Right cardiac atrium (tissue), 5 donors: ENCODE data around the gene HMX2. TPM values are rescaled to one million over a fixed set of nuclear protein-coding genes. Genes with fewer than 3 reads are reported as not detected.
A peak's percentile ranks its signal among the peaks of the same experiment; 100 is the strongest.
"Not testable (repeated sequence)": the region's sequence is repeated elsewhere in the genome, so short reads cannot be mapped to it uniquely, and the experiment has no call there.

Experiments
- ATAC-seq, 2 donors: fragments of 200-7000 bp; cut with Tn5 transposase; one replicate each; pipeline versions ENCODE4 v1.8.0 to v1.9.1; 2020; ENCODE audit warnings: moderate library complexity in 2 of 2, mild to moderate bottlenecking in 1 of 2
- DNase-seq, 3 donors: peaks; one replicate each; pipeline ENCODE4 v3.0.0-alpha.2; 2020
- H3K27ac ChIP-seq: one replicate; pipeline ENCODE4 v1.5.1; 2013; ENCODE audit warnings: mild to moderate bottlenecking, low read length, control low read depth, moderate library complexity
- H3K27me3 ChIP-seq: one replicate; pipeline ENCODE4 v1.6.1; 2013; ENCODE audit not compliant: control insufficient read depth, insufficient read depth
- H3K4me1 ChIP-seq: one replicate; pipeline ENCODE4 v1.6.1; 2013; ENCODE audit warnings: low read length; ENCODE audit not compliant: control insufficient read depth, insufficient read depth
- H3K4me3 ChIP-seq: one replicate; pipeline ENCODE4 v1.5.1; 2013; ENCODE audit warnings: low read length, control low read depth
- H3K9me3 ChIP-seq: one replicate; pipeline ENCODE4 v1.6.1; 2013; ENCODE audit warnings: low read length; ENCODE audit not compliant: control insufficient read depth
- WGBS: extraction: QIAGEN DNeasy Blood & Tissue Kit; methylation state at CpG from one replicate; pipeline ENCODE4 v1.1.7; 2013; 5-methylcytosine and 5-hydroxymethylcytosine counted together
- intact Hi-C, 4 donors: fragments of 100-400 bp; cut with DNase I; formaldehyde crosslinking; loops; one replicate each; pipeline versions ENCODE4 v1.11.0 to v1.14.0; 2022 to 2023
- polyA plus RNA-seq: library from polyadenylated mRNA; stranded (reverse); fragments of 200-250 nt; gene quantifications from one replicate; pipeline ENCODE4 v1.2.3, GENCODE V29; 2013
- total RNA-seq, 4 donors: library from RNA; stranded (reverse); fragmentation: NEBNext Ultra II Directional; extraction: Animal tissue kit (Norgen Biotek cat#: 25700); gene quantifications; one replicate each; pipeline ENCODE4 v1.2.1, GENCODE V29; 2021
- donor health status: healthy with polysubstance abuse.
- donor health status: DM: no; HTN: yes; CAD: no.
- donor health status: DM: no; HTN: no; CAD: no.
- donor health status: DM: no; HTN: yes; CAD: no; lungs with severe emphysema.
- donor health status: DM: yes; HTN: yes; CAD: no.

The HMX2 gene
- total and polyA plus RNA-seq, 5 donors, result not detected

DNA sequence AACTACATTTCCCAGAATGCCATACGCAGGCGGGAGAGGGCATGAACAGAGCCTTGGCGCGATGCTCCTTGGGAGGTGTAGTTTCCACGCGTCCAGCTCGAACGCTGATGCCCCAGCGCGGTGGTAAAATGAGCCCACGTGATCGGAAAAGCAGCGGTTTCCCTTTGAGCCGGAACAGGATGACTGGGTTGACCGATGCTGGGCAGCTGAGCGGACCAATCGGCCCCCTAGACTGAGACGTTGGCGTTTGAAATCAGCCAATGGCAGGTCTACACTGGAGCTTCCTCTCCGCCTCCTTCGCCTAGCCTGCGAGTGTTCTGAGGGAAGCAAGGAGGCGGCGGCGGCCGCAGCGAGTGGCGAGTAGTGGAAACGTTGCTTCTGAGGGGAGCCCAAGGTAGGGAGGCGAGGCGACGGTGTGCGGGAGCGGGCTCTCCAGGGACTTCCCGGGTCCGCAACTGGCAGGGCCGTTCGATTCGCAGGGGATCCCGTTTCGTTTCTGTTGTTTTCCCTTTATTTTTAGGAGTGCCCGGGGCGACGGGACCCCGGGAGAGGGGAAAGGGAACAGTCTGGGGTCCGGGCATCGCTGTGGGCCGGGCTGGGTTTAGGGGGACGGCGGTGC, 6.3 kb downstream of the HMX2 start, which contains the start of gene BUB3:
Gene BUB3 (plus strand): TSS at position 311 of the 619 bp plus-strand sequence. CDS start 516 bp downstream, outside the sequence.
- Histone ChIP-seq H3K27me3 (no peaks in the 10 kb centered on the region), H3K27ac (peak within 1 kb of the TSS; percentile 92), H3K9me3 (no peaks in the 10 kb centered on the region), H3K4me3 (peak within 1 kb of the TSS; percentile 91), H3K4me1 (peaks cover 7% of the 10 kb centered on the region)
- DNase-seq (peak; percentile 98 to 99 (median 99)), ATAC-seq (peak; percentile 99 to 100)
- WGBS, result under 1% methylated on average over 50 of the region's 50 CpGs
- intact Hi-C loops, result no loop called here

DNA sequence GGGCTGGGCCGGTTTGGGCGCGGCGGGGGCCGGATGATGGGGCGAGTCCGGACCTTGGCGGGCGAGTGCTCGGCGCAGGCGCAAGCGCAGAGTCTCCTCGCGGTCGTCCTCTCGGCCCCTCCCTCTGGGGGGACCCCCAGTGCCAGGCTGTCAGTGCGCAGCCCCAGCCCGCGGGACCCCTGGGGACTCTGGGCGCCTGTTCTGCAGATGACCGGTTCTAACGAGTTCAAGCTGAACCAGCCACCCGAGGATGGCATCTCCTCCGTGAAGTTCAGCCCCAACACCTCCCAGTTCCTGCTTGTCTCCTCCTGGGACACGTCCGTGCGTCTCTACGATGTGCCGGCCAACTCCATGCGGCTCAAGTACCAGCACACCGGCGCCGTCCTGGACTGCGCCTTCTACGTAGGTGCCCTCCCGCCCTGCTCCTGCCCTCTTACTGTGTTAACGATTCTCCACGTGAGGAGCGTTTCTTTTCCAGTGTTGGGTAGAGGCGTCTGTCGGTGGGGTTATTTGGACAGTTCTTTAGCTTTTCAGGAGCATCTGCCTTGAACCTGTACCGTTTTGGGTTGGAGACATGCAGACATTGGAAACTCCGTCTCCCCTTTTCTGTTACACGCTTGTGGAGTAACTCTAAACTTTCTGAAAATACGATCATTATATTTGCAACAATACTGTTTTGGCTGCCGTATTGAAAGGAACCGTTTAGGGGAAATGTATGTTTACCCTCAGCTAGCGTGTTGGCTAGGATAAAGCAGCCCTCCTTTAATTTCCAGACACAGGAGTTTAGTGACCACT, 7.0 kb downstream of the HMX2 start:
- intact Hi-C loops, result no loop called here
- Histone ChIP-seq H3K9me3 (no peaks in the 10 kb centered on the region), H3K27me3 (no peaks in the 10 kb centered on the region), H3K4me1 (peaks cover 5% of the 10 kb centered on the region), H3K4me3 (peak overlapping the region; percentile 91), H3K27ac (peak overlapping the region; percentile 92)
- 4% methylated on average over 49 of the region's 49 CpGs for WGBS
- DNase-seq (peak; percentile 62 to 86 (median 81)), ATAC-seq (peak; percentile 78 to 83)

DNA sequence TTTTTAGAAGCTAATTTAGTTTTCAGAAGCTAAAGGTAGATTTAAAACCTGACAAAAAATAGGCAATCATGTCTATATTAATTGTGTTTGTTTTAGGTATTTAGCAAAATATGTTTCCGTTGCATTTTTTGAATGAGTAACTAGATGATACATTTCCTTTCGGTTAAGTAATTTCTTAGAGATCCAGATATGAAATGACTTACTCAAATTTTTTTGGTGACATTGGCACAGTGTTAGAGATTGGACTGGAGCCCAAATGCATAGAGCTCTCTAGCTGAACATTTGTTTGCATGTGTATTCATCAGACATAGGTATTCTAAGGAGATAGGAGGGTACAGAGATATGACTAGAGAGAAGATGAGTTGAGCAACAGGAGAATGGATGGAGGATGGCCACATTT, 8.1 kb downstream of the HMX2 start:
- intact Hi-C loops, result no loop called here
- no peaks in the 10 kb centered on the region for H3K27me3 ChIP-seq
- WGBS, result 89% methylated on average over 2 of the region's 2 CpGs
- DNase-seq (no peak), ATAC-seq (no peak)
- no peak overlapping the region for H3K4me3 ChIP-seq
- no peaks in the 10 kb centered on the region for H3K9me3 ChIP-seq
- H3K27ac ChIP-seq, result no peak overlapping the region
- H3K4me1 ChIP-seq, result no peaks in the 10 kb centered on the region

DNA sequence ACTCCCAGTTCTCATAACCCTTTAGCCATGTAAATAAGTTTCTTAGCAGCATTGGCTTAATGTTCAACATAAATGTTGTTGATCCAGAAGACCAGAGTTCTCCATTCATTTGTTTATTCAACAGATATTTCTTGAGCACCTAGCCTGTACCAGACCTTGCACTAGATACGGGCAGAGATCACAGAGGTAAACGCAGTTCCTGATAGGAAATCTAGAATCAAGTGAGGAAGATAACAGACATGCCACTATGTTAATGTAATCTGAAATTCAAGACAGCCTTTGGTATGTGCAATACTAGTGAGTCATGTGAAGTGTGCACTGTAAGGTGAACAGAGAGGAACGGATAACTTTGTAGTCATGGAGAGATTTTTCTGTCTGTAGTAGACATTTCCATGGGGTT, 9.3 kb downstream of the HMX2 start:
- intact Hi-C loops, result no loop called here
- DNase-seq, result no peak
- Histone ChIP-seq H3K4me3 (no peak overlapping the region), H3K27ac (no peak overlapping the region), H3K9me3 (no peaks in the 10 kb centered on the region), H3K27me3 (no peaks in the 10 kb centered on the region), H3K4me1 (no peaks in the 10 kb centered on the region)
- 78% methylated on average over 3 of the region's 3 CpGs for WGBS
- no peak for ATAC-seq

DNA sequence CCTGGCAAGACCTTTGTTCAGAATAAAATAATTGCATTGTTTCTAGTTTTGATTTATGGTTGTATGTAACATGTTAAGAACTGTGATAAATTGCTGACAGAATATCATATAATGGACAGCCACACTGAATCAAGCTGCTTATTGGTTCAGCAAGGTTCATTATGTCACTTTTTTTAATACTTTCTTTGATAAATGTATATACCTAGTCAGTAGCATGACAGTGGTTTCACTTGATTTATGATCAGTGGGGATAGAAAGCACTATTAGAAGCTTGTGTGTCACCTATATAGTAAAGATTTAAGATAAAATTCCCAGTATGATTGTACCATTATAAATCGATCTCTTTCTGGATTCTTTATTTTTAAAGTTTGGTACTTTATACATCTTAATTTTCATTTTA, 10.7 kb downstream of the HMX2 start:
- H3K27me3 ChIP-seq, result no peaks in the 10 kb centered on the region
- no peaks in the 10 kb centered on the region for H3K9me3 ChIP-seq
- H3K4me1 ChIP-seq, result no peaks in the 10 kb centered on the region
- DNase-seq (no peak), ATAC-seq (no peak)
- WGBS, result 89% methylated on average over 1 of the region's 1 CpG
- H3K27ac ChIP-seq, result no peak overlapping the region
- H3K4me3 ChIP-seq, result no peak overlapping the region
- intact Hi-C loops, result no loop called here

DNA sequence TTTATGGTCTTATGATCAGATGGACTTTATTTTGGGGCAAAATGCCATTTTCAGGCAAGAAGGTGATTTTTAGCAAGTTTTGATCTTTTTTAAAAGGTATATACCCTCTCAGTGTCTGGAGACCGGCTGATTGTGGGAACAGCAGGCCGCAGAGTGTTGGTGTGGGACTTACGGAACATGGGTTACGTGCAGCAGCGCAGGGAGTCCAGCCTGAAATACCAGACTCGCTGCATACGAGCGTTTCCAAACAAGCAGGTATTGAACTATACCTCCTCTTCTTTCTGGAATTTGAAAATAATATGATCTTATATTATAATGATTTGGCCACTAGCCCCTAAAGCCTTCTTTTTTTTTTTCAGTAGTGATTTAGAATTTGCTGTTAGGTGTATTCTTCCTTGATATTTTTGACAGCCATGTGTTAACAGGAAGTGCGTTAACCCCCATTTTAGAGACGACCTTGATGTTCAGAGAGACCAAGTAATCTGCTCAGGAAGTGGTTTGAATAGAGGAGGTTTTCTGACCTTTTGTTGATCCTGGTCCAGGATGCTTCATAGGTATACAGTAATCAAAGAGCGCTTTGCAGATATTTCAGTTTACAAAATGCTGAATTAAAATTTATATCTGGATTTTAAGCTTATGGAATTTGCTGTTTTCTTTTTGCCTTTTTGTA, 12.5 kb downstream of the HMX2 start:
- no peaks in the 10 kb centered on the region for H3K9me3 ChIP-seq
- DNase-seq, result no peak
- no peak overlapping the region for H3K27ac ChIP-seq
- H3K4me3 ChIP-seq, result no peak overlapping the region
- H3K27me3 ChIP-seq, result no peaks in the 10 kb centered on the region
- WGBS, result 90% methylated on average over 11 of the region's 11 CpGs
- intact Hi-C loops, result no loop called here
- H3K4me1 ChIP-seq, result no peaks in the 10 kb centered on the region
- no peak for ATAC-seq

DNA sequence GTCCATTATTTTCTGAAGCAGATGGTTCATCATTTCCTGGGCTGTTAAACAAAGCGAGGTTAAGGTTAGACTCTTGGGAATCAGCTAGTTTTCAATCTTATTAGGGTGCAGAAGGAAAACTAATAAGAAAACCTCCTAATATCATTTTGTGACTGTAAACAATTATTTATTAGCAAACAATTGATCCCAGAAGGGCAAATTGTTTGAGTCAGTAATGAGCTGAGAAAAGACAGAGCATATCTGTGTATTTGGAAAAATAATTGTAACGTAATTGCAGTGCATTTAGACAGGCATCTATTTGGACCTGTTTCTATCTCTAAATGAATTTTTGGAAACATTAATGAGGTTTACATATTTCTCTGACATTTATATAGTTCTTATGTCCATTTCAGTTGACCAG, 16.4 kb downstream of the HMX2 start:
- no peaks in the 10 kb centered on the region for H3K9me3 ChIP-seq
- ATAC-seq, result no peak
- no peaks in the 10 kb centered on the region for H3K27me3 ChIP-seq
- H3K27ac ChIP-seq, result no peak overlapping the region
- WGBS, result 94% methylated on average over 2 of the region's 2 CpGs
- intact Hi-C loops, result no loop called here
- no peak for DNase-seq
- no peak overlapping the region for H3K4me3 ChIP-seq
- no peaks in the 10 kb centered on the region for H3K4me1 ChIP-seq

DNA sequence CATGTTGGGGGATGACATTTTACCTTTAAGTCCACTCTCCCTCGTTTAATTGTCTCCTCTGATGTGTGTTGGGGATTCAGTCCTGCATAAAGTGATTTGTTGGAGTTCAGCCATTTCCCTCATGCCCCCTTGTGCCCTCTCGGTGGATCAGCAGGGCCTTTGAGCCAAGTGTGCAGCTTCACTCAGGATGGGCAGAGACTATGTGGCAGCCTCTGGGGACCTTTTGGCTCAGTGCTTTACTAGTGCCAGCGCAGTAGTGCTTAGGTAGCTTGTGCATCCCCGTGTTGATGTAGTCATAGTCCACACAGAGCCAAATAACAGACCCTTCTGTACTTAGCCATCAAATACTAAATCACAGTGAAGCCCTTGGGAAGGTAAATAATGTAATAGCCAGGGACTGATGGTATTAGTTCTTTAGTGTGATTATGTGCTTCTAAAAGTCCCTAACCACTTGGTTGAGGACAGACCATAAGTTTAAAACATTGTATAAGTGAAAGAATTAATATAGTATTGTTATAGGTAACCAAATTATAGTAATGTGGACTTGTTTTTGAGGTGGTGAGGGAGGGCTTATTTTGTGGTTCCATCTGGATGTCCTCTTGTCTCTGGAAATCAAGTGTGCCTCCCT, 17.6 kb downstream of the HMX2 start:
- DNase-seq, result no peak
- ATAC-seq, result no peak
- intact Hi-C loops, result no loop called here
- Histone ChIP-seq H3K9me3 (no peaks in the 10 kb centered on the region), H3K4me1 (no peaks in the 10 kb centered on the region), H3K27me3 (no peaks in the 10 kb centered on the region), H3K4me3 (no peak overlapping the region), H3K27ac (no peak overlapping the region)
- 76% methylated on average over 4 of the region's 4 CpGs for WGBS

DNA sequence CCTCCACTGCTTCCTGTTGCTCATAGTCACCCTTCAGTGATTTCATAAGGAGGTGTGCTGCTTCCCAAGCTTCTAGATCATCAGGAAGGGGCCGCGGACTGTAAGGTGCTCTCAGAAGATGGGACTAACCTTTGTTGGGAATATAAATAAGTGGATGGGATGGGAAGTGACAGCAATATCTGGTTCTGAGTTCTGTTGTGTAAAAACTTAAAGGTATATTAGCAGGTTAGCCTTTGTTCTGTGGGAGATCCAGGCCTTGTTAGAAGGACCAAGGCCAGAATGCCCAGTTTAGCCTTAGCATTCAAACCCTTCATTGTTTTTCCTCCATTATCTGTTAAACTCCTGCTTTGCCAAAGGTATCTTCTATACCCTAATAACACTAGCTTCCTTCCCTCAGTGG, 18.7 kb downstream of the HMX2 start:
- no peaks in the 10 kb centered on the region for H3K27me3 ChIP-seq
- 97% methylated on average over 2 of the region's 2 CpGs for WGBS
- DNase-seq, result no peak
- no peak overlapping the region for H3K27ac ChIP-seq
- no peak overlapping the region for H3K4me3 ChIP-seq
- no peaks in the 10 kb centered on the region for H3K4me1 ChIP-seq
- intact Hi-C loops, result no loop called here
- no peak for ATAC-seq
- no peaks in the 10 kb centered on the region for H3K9me3 ChIP-seq

DNA sequence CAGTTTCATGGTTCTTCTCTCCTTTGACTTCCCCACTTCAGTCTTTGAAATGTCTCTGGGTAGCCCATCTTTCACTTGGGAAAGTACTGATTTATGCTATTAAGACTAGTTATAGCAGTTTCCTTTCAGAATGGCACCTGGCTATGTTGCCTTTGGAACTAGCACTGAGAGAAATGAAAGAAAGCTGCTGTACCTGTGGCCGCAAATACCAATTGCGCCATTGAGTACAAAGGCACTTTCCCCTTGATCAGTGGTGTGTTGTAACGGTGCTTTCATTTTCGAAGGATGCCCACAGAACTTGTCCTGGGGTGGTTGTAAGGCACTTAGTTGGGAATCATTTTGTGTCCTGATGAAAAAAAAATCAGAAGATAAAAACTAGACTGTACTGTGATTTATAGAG, 23.0 kb downstream of the HMX2 start:
- no peak for ATAC-seq
- intact Hi-C loops, result no loop called here
- H3K27me3 ChIP-seq, result no peaks in the 10 kb centered on the region
- H3K4me1 ChIP-seq, result no peaks in the 10 kb centered on the region
- no peak for DNase-seq
- H3K27ac ChIP-seq, result no peak overlapping the region
- no peaks in the 10 kb centered on the region for H3K9me3 ChIP-seq
- H3K4me3 ChIP-seq, result no peak overlapping the region
- 96% methylated on average over 4 of the region's 4 CpGs for whole genome bisulfite sequencing

DNA sequence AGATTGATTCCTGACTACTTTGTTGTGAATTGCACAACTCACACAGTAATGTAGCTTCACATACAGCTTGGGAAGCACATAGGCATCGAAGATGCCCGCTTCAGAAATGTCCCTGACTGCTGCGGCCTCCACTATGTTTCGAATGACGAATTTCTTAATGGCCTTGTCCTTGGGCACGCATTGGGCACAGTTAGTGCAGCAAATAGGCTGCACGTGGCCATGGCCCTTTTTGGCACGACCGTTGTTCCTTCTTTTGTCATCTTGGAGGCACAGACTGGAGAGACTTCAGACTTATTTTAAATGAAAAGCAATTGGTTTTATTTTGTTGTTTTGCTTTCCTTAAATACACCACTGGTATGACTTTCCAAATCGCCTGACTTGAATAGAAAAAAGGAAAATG, 23.7 kb downstream of the HMX2 start:
- H3K4me1 ChIP-seq, H3K9me3 ChIP-seq, H3K27me3 ChIP-seq, intact Hi-C loops, H3K4me3 ChIP-seq, DNase-seq, ATAC-seq, H3K27ac ChIP-seq: not testable (repeated sequence)
- WGBS, result 97% methylated on average over 10 of the region's 10 CpGs
